NCI-H446 treated with DMSO at 0.1 percent for 48 hours (cell line): ENCODE measurements around the gene CNTNAP1.
"Not testable (repeated sequence)": the region's sequence is repeated elsewhere in the genome, so short reads cannot be mapped to it uniquely, and the experiment has no call there.

Experiments
- DNase-seq: peaks from one replicate; lab custom pipeline; 2025; lab: John Stamatoyannopoulos, UW

Gene CNTNAP1

DNA sequence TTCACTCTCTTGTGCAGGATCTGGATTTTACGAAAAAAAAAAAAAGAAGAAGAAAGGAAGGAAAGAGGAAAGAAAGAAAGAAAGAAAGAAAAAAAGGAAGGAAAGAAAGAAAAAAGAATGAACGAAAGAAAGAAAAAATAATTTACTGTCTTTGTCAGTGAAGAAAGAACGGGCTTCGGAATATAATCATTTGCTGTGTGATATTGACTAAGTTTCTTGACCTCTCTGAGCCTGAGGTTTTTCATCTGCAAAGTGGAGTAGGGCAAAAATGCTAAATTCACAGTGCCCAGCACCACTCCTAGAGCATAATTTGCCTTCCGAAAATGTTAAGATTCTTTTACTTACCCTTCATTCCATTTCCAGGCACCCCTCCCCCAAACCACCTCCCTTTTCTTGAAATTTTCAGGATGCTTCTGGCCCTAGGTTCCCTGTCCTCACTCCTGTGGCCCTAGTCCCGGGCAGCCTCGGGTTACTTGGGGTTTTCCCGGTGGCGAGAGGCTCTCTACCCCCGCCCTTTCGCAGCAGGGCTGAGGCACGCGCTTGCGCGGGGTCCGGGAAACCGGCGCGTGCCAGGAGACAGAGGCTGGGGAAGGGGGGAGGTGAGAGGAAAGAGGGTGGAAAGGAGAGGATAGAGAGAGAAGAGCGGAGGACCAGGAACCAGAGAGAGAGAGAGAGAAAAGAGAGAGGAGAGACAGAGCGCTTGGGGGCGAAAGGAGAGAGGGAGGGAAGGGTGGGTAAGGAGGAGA, at the start of gene CNTNAP1:
Gene CNTNAP1 (plus strand): TSS at position 556 of the 746 bp plus-strand sequence. CDS start 299 bp downstream, outside the sequence.
- DNase-seq, result peak; percentile 45

DNA sequence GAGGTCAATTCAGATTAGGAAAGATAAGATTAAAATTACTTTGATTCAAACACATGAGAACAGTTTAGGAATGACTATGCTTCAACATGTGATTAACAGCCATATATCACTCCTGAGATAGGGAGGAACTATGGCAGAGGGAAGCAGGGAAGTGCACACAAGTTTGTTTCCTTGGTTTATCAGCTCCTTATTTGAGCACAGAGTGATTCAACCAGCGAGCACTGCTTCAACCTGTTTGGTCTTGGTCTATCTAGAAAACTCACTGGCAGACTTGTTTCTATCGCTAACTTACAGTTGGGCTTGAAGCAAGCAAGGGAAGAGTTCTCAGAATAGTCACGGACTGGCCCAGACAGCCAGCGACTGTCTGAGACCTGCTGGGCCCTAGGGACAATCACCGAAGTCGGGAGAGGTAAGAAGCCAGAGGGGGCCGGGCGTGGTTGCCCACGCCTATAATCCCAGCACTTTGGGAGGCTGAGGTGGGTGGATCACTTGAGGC, 49.3 kb upstream of the CNTNAP1 start:
- no peak for DNase-seq

DNA sequence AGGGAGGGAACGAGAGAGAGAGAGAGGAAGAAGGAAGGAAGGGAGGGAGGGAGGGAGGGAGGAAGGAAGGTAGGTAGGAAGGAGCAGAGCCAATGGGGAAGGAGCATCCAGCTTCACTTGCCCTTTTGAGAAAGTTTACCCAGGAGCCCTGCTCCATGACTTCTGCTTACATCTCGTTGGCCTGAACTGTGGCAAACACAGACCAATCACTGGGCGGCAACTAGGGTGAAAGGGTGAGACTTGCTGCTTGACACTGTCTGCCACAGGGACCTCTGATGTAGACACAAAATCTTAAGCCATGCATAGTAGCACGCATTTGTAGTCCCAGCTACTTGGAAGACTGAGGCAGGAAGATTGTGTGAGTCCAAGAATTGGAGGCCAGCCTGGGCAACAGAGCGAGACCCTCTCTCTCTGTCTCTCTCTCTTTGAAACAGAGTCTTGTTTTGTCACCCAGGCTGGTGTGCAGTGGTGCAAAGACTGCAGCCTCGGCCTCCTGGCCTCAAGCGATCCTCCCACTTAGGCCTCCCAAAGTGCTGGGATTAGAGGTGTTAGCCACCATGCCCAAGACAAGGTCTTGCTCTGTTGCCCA, 42.7 kb upstream of the CNTNAP1 start:
- no peak for DNase-seq

DNA sequence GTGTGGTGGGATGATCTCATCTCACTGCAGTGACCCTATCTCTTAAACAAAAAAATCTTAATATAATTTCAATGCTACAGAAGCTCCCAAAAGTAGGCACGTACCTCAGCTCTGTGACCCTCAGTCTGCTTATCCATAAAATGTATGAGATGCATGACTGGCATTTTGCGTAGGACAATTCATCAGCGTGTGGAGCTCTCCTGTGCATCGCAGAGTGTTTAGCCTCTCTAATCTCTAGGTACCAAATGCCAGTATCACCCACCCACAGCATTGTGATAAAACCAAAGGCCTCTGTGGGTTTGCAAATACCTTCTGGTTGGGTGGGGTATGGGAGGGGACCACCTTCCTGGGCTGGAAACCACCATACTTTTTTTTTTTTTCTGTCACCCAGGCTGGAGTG, 42.2 kb upstream of the CNTNAP1 start:
- DNase-seq, result no peak

DNA sequence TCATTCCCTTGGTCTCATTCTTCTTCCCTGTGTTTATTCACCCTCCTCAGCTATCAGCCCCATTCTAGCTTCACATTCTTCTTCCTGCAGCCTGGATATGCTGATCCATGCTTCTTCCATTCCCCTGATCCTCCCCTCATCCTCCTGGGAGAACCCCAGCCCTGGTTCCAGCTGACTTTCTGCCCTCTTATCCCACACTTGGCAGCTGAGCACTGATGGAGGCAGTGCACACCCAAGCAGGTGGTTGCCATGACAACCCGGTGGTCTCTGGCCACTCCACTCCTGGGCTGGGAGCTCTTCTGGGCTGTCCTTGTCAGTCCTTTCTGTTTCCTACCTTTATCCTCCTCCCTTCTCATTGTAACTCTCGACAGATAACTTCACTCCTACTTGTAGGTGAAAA, 40.0 kb upstream of the CNTNAP1 start:
- DNase-seq, result no peak

DNA sequence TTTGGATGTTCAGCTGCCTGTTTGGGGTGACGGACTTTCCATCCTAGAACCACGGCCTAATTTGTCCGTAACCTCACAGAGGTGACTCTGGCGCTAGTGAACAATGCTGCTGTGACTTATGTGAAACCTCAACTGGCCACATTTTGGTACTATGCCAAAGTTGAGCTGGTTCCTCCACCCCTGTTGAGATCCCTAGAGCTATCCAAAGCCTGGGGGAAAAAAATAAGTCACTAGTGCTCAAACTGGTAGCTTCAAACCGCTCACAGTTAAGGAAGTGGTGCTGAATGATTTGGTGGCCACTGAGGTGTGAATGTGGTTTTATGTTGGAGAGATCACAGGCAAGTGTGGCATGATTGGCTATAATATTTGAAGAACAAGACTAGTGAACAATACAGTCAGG, 34.6 kb upstream of the CNTNAP1 start:
- DNase-seq, result no peak

DNA sequence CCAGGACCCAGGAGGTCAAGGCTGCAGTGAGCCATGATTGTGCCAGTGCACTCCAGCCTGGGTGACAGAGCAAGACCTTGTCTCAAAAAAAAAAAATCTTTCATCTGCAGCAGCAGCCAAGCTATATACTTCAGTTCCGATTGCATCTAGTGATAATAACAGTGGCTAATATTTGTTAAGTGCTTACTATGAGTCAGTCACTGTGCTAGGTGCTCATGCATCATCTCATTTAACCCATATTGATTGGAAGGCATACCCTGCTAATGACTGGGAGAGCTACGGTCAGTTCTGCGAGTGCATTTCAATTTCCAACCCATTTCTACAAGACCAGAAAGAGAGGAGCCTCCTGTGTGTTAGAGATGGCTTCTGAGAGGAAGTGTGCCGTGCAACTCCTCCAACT, 30.9 kb upstream of the CNTNAP1 start:
- no peak for DNase-seq

DNA sequence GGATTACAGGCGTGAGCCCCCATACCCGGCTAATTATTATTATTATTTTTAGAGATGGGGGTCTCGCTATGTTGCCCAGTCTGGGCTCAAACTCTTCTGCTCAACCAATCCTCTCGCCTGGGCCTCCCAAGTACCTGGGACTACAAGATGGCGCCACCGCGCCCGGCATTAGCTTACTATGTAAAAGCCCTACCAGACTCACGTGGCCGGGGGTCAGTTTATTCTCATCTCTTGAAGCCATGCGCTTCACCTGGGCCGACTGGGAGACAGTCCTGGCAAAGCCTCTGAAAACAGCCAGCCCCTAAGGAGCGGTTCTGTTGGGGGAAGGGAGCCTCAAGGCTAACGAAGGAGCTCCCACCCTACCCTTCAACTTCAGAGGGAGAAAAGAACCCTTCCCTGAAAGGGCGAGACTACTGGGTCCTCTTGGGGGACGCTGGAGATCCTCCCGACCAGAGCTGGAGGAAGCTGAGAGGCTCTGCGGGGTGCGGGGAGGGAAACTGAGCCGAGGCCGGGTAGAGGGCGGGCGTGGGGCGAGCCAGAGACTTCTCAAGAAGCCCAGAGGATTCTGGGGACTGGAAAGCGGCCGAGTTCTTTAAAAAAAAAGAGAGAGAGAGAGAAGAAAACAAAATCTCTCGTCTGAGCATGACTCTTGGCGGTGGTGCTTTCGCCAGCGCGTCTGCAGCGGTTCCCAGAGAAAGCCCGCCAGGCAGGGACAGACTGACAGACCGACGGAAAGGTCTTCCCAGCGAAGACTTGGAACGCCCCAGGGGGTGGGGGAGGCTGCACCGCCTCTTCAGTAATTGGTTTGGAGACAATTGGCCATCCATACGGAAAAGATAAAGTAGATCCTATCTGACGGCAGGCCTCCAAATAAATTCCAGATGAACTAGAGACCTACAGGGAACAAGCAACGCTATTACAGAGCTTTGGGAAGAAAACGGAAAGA, 28.9 kb upstream of the CNTNAP1 start:
- no peak for DNase-seq

DNA sequence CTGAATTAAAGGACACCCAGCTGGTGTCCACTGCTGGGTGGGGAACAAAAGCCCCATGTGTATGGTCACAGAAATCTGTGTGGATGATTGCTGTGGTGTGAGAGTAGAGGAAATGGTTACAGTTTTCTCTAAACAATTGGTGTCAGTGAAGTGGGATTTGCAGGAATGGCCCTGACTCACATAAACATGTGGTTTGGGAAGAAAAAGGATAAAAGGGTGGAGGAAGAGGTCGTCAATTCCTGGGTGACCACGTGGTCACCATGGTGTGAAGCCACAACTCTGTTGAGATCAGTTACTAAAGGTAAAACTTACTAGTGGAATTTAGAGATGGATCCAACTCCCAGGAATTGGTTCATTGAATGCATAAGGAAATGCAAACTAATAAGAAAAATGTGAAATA, 26.8 kb upstream of the CNTNAP1 start:
- DNase-seq, result no peak

DNA sequence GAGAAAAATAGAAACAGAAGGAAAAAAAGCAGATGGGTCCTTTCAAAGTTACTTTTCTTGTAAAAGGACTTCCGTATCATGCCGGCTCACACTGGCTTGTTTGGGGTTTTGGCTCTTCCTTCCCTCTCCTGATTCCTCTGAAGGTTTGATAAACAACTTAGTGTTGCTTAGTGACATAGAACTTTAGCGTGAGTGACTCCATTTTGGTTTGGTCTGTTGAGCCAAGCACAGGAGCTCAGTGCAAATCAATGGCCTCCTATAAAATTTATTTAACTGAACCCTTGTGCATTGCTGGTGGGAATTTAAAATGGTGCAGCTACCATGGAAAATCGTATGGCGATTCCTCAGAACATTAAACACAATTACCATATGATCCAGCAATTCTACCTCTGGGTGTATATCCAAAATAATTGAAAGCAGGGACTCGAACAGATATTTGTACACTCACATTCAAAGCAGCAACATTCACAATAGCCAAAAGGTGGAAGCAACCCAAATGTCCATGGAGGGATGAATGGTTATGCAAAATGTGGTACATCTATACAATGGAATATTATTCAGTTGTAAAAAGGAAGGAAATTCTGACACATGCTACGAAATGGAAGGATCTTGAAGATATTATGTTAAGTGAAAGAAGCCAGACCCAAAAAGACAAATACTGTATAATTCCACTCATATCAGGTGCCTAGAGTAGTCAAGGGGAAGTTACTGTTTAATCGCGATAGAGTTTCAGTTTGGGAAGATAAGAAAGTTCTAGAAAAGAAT, 24.3 kb upstream of the CNTNAP1 start:
- no peak for DNase-seq

DNA sequence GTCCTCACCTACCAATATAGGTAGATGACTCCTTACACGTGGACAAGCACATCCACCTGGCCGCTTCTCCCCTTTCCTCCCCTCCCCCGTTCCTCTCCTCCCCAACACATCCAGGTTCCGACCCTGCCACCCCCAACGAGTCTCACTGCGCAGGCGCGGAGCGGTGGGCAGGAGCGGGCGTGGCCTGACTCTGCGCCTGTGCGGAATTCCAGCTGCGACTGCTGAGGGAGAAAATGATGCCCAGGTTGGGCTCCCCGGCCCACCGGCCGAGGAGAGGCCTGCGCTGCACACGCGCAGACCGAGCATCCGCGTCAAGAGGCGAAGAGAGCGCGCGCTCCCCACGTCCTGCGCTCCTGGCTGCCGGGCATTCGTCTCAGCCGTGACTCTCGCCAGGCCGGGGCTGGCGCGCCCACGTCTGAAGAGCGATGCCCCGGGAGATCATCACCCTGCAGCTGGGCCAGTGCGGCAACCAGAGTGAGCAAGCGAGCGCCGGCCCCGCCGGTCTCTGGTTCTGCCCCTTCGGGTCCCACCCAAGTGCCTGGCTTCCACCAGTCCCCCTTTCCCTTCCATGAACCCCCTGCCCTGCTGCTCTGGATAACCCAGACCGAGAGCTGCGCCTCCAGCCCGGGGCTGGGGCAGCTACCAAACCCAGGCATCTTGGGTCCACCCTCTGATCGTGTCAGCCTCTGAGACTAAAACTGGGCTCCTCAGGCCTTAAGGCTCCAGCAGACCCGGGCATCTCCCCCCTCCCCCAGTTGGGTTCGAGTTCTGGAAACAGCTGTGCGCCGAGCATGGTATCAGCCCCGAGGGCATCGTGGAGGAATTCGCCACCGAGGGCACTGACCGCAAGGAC, 23.0 kb upstream of the CNTNAP1 start, which contains the start of gene TUBG2:
Gene TUBG2 (plus strand): TSS at position 206 of the 853 bp plus-strand sequence. CDS start 220 bp downstream, at position 426.
- peak; percentile 62 for DNase-seq

DNA sequence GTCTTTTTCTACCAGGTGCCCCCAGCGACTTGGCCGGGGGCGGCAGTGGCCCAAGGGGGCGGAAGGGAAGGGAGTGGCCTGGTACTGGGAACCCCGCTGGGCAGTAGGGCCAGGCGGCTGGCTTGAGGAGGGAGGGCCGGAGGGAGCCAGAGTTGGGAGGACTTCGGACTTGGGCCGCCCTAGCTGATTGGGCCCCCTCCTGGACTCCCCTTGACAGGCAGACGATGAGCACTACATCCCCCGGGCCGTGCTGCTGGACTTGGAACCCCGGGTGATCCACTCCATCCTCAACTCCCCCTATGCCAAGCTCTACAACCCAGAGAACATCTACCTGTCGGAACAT, 22.4 kb upstream of the CNTNAP1 start:
- DNase-seq, result not testable (repeated sequence)

DNA sequence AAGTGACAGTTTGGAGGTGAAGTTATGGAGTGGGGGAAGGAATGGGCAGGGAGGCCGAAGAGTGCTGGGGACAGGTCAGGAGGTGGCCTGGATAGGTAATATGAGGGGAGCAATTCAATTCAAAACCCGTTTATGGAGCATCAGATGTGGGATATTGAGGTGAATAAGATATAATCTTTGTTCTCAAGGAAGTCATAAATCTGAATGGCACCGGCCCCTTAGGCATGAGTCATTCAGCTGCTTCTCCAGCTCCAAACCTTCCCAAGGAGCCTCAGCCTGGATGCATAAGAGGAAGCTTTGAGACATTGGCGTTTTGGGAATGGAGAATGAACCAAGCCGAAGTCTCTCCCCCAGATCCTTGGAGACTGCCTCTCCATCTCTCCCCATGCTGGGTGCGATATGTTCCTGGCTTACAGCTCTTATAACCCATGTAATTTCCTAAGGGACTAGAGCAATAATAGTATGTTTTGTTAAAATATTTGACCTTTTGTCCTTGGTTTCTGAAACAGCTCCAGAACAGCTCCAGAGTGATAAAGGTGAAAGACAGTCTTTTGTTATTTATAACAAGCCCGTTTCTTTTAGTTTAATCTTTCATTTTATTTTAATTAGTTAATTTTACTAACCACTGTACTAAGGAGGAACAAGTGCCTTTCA, 21.5 kb upstream of the CNTNAP1 start:
- DNase-seq, result no peak

DNA sequence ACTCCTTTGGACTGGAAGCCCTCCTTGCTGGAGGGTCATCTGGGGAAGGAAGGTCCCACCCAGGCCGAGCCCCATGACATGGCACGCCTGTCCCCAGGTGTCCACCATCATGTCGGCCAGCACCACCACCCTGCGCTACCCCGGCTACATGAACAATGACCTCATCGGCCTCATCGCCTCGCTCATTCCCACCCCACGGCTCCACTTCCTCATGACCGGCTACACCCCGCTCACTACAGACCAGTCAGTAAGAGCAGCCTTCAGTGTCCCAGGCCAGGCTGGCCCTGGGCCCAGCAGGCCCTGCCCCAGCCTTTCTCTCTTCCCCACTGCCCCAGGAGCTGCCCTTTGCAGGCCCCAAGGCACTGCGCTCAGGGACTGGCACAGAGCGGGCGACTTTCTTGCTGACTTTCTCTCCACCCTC, 16.7 kb upstream of the CNTNAP1 start:
- DNase-seq, result no peak

DNA sequence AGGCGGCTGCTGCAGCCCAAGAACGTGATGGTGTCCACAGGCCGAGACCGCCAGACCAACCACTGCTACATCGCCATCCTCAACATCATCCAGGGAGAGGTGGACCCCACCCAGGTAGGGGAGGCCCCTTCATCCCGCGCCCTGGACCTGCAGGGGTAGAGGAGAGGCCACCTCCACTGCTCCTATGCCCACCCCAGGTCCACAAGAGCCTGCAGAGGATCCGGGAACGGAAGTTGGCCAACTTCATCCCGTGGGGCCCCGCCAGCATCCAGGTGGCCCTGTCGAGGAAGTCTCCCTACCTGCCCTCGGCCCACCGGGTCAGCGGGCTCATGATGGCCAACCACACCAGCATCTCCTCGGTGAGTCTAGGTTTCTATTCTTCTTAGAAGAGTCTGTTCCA, 16.2 kb upstream of the CNTNAP1 start:
- not testable (repeated sequence) for DNase-seq

DNA sequence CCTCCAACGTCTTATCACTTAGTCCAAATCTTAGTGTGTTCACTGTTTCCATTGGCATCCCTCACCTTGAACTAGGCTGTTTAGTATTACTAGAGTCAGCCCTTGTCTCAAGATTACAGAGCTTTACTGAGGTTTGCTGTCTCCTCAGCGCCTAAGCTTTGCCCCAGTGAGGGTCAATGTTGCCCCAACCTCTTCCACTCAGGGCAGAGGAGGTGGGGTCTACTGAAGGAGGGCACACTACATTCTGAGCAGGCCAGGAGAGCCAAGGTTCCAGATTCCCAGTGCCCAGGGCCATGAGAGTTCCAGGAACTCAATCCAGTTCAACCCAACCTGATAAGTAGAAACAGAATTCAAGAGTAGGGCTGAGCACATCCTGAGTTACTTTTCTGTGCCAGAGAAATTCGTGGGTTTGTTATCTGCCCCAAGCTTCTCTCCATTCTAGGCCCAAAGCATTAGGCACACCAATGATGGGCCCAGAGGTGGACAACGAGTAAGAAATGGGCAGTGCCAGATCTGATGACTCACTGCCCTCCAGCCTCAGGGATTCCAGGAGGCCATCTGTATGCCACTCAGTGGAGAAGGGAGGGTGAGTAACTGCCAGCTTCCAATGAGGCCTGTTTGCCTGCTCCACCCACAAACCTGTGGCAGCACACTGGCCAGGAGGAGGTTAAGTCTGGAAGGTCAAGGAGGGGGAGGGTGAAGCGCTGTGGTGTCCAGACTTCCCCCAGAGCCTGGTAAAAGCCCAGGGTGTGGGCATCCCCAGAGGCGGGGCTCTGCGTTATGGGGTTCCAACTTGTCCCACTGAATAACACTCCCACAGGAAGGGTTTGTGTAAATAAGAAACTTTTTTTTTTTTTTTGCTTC, 15.0 kb upstream of the CNTNAP1 start:
- DNase-seq, result no peak

DNA sequence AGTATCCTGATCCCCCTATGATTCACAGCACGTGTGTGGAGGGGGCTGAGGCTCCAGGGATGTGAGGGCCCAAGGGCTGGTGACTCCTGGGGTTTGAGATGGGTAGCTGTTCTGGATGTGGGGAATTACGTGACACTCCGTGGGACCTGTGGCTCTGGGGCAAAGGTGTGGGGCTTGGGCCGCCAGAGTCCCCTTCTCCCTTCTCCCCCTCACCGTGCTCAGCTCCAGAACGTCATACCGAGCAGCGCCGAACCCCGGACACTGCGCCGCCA, 12.7 kb upstream of the CNTNAP1 start:
- DNase-seq, result no peak

DNA sequence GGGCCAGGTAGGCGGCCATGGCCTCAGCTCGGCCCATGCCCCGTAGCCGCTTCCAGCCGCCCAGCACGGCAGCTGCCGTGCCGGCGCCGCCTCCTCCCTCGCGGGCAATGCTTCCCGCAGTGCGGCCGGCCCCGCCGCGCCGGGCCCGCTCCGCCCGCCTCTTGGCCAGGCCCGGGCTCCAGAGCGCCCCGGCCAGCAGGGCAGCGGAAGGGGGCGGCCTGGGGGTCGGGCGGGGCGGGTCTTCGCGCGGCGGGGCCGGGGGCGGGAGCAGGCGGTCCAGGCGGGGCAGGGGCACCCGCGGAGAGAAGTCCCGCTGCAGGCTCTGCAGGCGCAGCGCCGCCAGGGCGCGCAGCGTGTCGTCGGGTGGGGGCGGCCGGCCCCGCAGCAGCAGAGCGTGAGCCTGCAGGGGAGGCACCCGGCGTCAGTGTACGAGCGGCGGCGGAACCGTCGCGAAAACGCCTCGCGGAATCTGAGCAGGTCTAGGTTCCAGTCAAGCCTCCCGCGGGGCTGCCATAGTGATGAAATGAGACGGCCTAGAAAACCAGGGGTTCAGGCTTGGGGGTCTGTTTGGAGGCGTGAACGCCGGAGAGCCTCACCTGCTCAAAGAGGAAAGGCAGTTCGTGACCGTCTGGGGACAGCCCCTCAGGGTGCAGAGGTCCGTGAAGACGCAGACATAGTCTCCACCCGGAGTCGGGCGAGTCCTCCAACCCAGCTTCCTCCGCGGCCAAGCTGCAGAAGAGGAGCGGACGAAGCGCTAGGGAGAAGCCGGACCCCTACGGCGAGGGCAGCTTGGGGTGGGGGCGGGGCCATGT, 12.1 kb upstream of the CNTNAP1 start:
- DNase-seq, result no peak
